GM12874 (cell line): ENCODE data around the gene PDZRN3.

ENCODE experiments used
- CTCF ChIP-seq: IDR thresholded peaks from 2 replicates; pipeline ENCODE4 v1.5.1; 2011; ENCODE audit warnings: low read depth, mild to moderate bottlenecking, control low read depth, low read length, moderate library complexity; ENCODE audit not compliant: insufficient read depth

Gene PDZRN3

GRCh38 chr3:73610493-73610892 is 14.2 kb downstream of the PDZRN3 start:
- no peak for TF ChIP-seq CTCF

- TF ChIP-seq CTCF = no peak
Observed at GRCh38 chr3:73609655-73610054, 15.1 kb downstream of the PDZRN3 start.

GRCh38 chr3:73609315-73609641 is 15.5 kb downstream of the PDZRN3 start:
- TF ChIP-seq CTCF = no peak

- TF ChIP-seq CTCF = no peak
Observed at GRCh38 chr3:73608456-73609314, 16.1 kb downstream of the PDZRN3 start.

- TF ChIP-seq CTCF = no peak
Observed at GRCh38 chr3:73605861-73606260, 18.9 kb downstream of the PDZRN3 start.

- TF ChIP-seq CTCF = no peak
Observed at GRCh38 chr3:73605412-73605811, 19.3 kb downstream of the PDZRN3 start.

GRCh38 chr3:73604451-73604850 is 20.3 kb downstream of the PDZRN3 start:
- TF ChIP-seq CTCF = no peak

GRCh38 chr3:73603762-73604171 is 21.0 kb downstream of the PDZRN3 start:
- no peak for TF ChIP-seq CTCF
